NOMO-1 (cell line): ENCODE results near the gene PRM1.

Source experiments
- DNase-seq, 2 experiments: peaks; one replicate each; lab custom pipeline; 2025; ENCODE audit not compliant: unreplicated experiment in 2 of 2; lab: John Stamatoyannopoulos, UW

The PRM1 gene

GRCh38 chr16:11239644-11240632 lies 41.2 kb downstream of the PRM1 start:
- no peak for DNase-seq

GRCh38 chr16:11238272-11239202 lies 42.6 kb downstream of the PRM1 start:
- no peak for DNase-seq

- peak; percentile 75 to 83 for DNase-seq
Observed at GRCh38 chr16:11236461-11237254, 44.5 kb downstream of the PRM1 start.

- no peak for DNase-seq
Observed at GRCh38 chr16:11235703-11235991, 45.5 kb downstream of the PRM1 start.

GRCh38 chr16:11234884-11235702 lies 46.0 kb downstream of the PRM1 start:
- DNase-seq: peak in 1 of 2 experiments; percentile 28

- DNase-seq: peak; percentile 10 to 32
Observed at GRCh38 chr16:11233727-11234376, 47.3 kb downstream of the PRM1 start.

GRCh38 chr16:11232852-11233726 lies 48.0 kb downstream of the PRM1 start:
- DNase-seq: no peak

GRCh38 chr16:11232302-11232851 lies 48.8 kb downstream of the PRM1 start:
- no peak for DNase-seq

GRCh38 chr16:11231367-11231970 lies 49.7 kb downstream of the PRM1 start:
- no peak for DNase-seq
